Activated T-cell treated with anti-CD3 and anti-CD28 coated beads for 1 hour (primary cell): ENCODE data around the gene DAO.

Experiments used
- DNase-seq: peaks from one replicate; pipeline ENCODE4 v3.0.0-alpha.2; 2020; ENCODE audit warnings: low read depth

Gene DAO

DNA sequence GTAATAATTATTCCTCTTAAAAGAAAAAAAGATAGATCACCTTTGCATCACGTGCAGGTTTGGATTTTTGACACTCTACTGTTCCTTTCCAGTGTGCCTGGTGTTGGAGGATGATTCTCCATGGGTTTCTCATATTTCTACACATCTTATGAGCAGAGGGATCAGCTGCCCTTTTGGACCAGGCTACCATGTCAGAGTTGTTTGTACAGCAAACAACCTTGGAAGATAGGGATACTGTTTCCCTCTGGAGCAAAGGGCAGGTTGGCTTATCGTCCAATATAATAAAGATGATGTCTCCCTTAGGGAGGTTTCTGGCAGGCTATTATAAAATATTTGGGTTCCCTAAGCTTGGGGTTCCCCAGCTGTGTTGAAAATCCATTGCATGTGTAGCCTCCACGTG, 42.1 kb downstream of the DAO start:
- DNase-seq, result no peak

GRCh38 chr12:108922918-108923317, 43.0 kb downstream of the DAO start:
- no peak for DNase-seq

- DNase-seq, result no peak
These were observed 48.8 kb downstream of the DAO start for GRCh38 chr12:108928695-108929094.

DNA sequence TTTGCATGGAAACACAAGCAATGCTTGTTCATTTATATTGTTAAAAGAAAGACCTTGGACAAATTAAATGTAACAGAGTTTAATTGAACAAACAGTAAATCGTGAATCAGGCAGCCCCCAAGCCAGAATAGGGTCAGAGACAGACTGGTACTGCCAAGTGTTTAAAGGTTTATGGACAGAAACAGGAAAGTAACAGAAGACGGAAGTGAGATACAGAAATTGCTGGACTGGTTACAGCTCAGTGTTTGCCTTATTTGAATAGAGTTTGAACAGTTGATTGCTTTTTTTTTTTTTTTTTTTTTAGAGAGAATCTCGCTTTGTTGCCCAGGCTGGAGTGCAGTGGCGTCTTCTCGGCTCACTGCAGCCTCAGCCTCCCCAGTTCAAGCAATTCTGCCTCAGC, 50.3 kb downstream of the DAO start:
- DNase-seq, result no peak

- DNase-seq, result no peak
These were observed 50.9 kb downstream of the DAO start for GRCh38 chr12:108930756-108931155.

DNA sequence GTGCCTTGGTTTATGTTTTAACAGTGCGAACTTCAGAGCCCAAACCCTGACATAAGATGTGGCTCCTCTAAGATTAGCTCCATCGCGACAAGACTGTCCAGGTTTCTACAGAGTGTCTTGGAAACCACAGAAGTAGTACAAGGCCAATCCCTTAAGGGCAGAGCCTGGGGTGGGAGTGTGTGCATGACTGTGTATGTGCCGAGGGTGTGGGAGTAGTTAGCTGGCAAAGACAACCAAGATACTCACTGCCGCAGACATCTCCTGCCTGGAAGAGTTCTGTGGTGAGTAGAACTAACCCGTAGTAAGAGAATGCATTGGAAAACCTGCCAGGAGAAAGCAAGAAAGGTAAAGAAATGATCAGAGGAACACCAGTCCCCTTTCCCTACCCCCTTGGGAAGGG, 54.1 kb downstream of the DAO start:
- no peak for DNase-seq

DNA sequence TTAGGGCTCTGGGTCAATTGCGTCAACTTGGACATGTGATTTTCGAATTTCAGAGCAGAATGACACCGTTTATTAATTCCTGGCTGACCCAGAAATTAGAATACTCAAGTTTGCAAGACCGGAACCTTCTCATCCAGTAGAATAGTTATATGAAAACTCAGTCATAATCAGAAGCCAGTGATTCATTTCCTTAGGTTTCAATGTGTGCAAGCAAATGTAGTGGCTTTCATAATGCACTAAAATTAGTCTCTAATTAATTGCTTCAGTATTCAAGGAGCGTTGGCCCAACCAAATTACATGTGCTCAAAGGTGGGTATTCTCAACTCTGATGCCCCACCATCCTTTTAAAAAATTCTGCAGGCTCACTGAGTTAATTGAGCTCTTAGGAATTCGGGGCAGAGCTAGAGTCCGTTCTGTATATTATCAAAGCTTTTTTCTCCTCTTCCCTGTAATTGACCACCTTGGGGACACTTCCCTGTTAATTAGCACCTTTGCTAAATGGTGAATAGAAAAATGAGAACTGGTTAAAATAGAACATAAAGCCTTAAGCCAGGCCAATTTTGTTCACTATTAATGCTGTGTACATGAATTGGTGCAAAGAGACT, 55.4 kb downstream of the DAO start:
- DNase-seq, result no peak

GRCh38 chr12:108938247-108938924, 58.5 kb downstream of the DAO start:
- DNase-seq, result no peak

- no peak for DNase-seq
These were observed 59.7 kb downstream of the DAO start for GRCh38 chr12:108939594-108939993.

DNA sequence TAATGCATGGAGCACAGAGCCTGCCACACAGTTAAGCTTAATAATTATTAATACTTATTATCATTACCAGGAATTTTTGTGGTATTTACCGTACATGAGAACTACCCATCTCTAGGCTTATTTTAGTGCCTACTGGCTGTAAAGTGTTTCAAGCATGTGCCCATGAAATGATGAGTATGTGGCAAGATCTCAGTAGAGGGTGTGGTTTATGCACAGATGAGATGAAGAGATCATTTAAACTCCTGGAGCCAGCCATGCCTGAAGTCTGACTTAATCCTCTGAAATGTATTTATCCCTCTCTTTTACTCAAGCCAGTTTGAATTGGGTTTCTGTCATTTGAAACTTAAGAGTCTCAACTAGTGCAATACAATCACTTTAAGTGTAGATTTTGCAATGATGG, 60.2 kb downstream of the DAO start:
- no peak for DNase-seq

DNA sequence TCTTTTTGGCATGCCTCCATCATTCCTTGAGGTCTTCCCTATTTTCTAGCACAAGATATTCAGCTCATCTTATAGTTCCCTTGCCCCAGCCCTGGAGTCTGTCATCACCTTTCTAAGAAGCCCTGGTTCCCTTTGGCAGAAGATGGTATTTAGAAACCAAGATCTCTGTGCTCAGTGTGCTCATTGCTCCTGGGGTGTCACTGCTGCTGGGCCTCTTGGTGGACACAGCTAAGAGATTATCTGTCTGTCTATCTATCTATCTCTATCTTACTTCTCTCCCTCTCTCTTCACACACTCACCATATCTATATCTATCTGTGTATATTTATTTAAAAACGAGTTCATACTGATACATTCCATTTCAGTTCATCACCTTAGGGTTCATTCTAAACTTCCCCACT, 67.2 kb downstream of the DAO start:
- DNase-seq, result no peak

DNA sequence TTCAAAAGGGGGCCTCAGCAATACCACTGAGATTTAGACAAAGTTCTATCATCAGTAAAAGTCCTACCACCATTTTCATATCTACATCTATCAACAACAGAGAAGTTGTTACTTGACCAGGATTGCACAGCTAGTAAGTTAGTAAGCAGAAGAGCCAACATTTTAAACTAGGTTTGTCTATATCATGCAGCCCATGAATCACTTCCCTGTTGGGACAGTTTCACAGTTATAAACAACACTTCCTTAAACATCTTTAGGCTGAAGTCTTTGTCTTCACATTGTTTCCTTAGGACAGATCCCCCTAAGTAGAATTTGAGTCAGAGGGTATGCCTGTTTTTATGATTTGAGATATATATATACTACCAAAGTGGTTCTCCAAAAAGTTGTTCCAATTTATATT, 68.5 kb downstream of the DAO start:
- DNase-seq, result no peak

DNA sequence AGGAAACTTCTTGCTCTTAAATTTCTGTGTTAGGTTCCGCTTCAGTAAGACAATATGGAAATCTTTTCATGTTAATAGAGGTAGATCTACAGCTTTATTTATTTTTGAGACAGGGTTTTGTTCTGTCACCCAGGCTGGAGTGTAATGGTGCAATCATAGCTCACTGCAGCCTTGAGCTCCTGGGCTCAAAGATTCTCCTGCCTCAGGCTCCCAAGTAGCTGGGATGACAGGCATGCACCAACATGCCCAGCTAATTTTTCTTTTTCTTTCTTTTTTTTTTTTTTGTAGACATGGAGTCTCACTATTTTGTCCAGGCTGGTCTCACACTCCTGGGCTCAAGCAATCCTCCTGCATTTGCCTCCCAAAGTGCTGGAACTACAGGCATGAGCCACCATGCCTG, 70.1 kb downstream of the DAO start:
- no peak for DNase-seq
